GM21528 (cell line): Measurements from ENCODE around the gene ZBTB16.

Experiments used
- ATAC-seq: cut with Tn5 transposase; IDR thresholded peaks from one replicate; pipeline ENCODE4 v1.9.1; 2021; ENCODE audit warnings: mild to moderate bottlenecking, moderate library complexity; ENCODE audit not compliant: unreplicated experiment, low FRiP score

Gene ZBTB16

GRCh38 chr11:114059278-114059983 lies at the start of gene ZBTB16:
Gene ZBTB16, plus strand, starts transcription at chr11:114059711. Its CDS starts 3,590 bp downstream, at chr11:114063301.
- no peak for ATAC-seq

- no peak for ATAC-seq
These were observed 48.6 kb upstream of the ZBTB16 start for GRCh38 chr11:114010931-114011330.

- no peak for ATAC-seq
These were observed 48.1 kb upstream of the ZBTB16 start for GRCh38 chr11:114011443-114011842.

DNA sequence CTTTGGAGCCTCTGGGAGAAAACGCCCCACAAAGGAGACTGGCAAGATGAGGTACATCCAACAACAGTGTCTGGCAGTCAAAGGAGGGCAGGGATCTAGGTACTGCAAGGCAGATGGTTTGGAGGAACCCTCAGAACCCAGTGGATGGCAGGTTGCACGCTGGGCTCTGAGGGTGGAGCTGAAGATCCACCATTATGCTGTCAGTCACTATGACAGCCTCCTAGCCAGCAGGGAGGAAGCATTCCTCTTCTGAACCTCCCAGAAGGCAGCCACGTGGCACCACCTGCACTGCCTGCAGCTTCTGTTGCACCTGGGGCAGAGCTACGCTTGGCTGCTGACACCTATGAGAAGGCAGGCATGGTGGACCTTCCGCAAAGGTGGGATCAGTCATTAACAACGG lies 44.4 kb upstream of the ZBTB16 start:
- no peak for ATAC-seq

DNA sequence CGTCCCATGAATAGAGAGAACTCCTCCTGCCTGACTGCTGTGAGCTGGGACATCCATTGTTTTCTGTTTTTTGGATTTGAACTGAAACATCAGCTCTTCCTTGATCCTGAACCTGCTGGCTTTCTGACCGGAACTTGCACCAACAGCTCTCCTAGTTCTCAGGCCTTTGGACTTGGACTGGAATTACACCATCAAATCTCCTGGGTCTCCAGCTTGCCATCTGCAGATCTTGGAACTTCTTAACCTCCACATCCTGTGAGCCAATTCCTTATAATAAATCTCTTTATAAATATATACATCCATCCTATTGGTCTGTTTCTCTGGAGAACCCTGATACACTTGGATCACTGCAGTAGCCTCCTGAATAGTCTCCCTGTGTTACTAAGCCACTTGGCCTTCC lies 42.5 kb upstream of the ZBTB16 start:
- ATAC-seq, result no peak

- no peak for ATAC-seq
These were observed 41.8 kb upstream of the ZBTB16 start for GRCh38 chr11:114017723-114018122.

DNA sequence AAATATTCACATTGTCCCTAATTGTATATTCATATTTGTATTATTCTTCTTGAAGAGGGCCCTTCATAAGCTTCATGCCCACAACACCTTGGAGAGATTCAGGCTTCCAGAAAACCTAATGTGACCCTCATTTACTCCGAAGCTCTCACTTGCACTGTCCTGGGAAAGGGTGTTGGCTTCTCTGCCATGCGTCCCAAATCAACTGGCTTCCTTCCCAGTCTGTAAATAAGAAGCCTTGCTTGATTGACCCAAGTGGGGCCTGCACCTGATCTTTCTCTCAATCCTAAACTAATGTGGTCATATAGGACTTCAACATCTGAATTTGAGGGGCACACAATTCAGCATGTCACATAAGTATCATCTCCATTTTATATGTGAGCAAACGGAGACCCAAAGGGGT lies 40.5 kb upstream of the ZBTB16 start:
- no peak for ATAC-seq

DNA sequence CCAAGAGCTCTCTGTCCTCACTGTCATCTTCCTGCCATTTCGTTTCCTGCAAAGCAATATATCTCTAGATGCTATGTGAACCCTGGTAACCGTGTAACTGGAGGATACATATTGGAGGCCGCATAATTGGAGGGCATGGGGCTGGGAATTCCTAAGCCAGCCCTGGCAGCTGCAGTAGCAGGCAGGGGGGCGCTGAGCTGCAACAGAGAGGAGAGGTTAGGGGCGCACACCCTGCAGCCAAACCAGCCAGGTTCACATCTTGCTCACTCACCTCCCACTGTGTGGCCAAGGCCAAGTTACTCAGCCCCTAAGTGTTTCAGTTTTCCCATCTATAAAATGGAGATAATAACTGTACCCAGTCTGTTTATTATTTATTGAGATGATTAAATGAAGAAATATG lies 39.9 kb upstream of the ZBTB16 start:
- ATAC-seq, result no peak

GRCh38 chr11:114025329-114025907 lies 34.1 kb upstream of the ZBTB16 start:
- ATAC-seq, result no peak

DNA sequence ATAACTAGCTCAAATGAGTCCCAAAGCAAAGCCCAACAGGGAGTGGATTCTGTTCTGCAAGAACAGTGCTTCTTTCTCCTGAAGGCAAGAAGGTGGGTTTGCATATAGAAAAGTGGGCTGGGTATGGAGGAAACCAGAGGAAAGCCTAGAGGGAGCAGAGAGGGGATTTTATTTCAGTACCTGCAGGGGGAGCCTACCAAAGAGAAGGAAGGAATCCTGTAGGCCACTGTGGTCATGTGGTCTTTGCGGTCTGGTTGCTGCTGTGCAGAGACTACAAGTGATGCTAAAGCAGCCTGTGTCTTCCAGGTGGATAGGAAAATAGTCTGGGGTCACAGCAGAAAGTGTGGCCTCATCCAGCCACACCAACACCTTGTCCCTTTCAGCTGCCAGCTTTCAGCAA lies 33.2 kb upstream of the ZBTB16 start:
- no peak for ATAC-seq

DNA sequence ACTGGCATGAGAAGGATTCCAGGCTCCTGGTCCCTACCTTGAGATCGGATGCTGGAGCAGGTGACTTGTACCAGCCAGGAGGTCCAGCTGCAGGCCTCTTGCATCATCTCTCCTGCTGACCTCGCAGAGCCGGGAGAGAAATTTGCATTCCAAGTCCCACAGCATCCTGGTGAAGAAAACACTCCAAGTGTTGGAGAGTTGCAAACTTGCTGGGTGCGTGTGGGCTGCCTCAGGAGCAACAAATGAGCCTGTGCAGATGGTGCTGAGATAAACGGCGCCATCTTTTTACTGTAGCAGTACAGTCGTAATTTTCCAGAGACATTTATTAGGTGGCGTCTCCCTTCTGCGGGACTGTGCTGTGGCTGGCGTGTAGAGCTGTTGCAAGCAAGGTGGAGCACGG lies 32.1 kb upstream of the ZBTB16 start:
- no peak for ATAC-seq

DNA sequence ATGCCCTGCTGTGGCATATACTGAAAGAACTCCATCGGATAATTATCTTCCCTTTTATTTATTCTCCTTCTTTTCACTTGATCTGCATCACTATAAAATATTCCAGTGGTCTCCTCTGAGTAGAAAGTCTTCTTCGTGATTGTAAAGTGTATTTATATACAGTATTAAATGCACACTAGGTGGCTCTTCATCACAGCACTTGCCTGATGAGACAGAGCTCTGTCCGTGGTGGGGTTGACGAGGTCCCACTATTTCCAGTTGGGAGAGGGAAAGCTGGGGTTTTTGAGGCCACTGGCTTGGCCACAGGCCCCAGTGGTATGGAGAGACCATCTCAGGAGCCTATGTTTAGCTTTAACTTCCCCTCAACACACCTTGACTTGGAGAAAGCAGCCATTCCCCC lies 31.6 kb upstream of the ZBTB16 start:
- no peak for ATAC-seq

DNA sequence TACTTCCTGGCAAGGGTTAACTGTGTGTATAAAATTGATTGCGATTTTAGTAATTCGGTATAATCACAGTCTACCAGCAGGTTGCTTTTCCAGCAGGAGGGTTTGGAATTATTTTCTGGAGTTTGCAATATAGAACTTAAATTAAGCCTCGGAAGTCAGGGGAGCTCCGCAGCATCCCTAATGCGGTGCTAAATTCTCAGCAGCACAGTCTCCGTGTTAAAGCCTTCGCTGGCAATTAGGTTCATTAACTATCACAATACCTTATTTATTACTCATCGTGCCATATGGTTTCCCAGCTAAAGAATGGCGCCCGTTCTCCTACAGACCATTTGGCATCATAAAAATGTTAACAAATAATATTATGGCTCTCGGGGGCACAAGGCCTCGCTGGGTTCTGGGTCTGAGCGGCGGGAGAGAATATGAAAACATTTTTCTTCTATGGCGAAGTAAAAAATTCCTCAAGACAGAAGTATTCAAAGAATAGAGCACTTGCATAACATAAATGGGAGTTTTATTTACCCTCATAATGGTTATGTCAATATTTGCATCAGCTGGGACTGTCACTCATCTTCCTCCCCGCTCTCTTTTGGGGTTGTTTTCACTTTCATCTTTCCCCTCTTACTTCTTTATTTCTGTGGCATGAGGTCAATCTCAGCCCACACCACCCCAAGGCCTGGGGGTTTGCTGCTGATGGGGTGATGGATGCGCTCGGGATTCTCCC lies 28.1 kb upstream of the ZBTB16 start:
- no peak for ATAC-seq

DNA sequence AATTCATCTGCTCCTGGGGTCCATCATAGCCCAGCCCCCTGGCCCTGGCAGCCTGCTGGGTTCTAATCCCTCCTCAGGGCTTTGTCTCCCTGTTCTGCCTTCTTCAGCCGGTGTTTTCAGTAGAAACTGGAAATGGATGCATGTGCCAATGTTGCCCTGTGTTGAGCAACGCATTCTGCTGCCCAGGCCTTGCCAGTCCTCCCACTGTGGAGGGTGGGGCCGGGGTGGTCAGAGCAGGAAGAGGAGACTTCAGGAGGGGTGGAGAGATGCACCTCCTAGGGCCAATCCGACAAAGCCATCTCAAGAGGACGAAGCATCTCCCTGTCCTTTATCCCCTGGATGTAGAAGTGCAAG lies 27.6 kb upstream of the ZBTB16 start:
- ATAC-seq, result no peak

GRCh38 chr11:114033066-114033465 lies 26.4 kb upstream of the ZBTB16 start:
- no peak for ATAC-seq

GRCh38 chr11:114033572-114033971 lies 25.9 kb upstream of the ZBTB16 start:
- ATAC-seq, result no peak

- no peak for ATAC-seq
These were observed 24.6 kb upstream of the ZBTB16 start for GRCh38 chr11:114034956-114035355.

DNA sequence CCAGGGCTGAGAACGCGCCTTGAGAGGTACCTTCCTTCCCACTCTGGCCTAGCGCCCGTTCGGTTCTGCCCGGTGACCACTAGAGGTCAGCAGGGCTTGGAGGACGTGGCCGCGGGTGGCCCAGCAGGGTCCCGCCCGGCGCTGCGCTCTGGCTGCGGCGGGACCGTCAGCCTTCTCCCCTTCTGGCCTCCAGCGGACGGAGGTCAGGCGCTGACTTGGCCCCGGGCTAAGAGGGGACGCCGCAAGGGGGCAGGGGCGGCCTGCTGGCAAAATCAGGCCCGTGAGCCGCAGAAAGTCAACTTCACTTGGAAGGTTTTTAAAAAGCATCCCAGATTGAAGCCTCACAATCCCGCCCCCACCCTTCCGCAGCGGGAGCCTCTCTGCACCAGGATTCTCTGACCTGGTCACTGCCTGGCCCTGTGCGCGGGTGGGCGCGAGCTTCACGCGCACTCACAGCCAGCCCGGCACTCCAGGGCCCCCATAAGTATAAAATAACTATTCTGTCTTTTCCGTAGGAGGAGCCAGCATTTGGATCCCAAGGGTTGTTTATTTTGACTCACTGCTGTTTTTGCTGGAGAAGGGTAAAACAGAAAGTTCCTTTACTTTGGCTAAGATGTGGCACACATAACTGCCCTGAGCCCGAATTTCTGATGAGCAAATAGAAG lies 23.2 kb upstream of the ZBTB16 start:
- ATAC-seq, result no peak

GRCh38 chr11:114036958-114037357 lies 22.6 kb upstream of the ZBTB16 start:
- ATAC-seq, result no peak

- no peak for ATAC-seq
These were observed 20.0 kb upstream of the ZBTB16 start for GRCh38 chr11:114039551-114039950.

DNA sequence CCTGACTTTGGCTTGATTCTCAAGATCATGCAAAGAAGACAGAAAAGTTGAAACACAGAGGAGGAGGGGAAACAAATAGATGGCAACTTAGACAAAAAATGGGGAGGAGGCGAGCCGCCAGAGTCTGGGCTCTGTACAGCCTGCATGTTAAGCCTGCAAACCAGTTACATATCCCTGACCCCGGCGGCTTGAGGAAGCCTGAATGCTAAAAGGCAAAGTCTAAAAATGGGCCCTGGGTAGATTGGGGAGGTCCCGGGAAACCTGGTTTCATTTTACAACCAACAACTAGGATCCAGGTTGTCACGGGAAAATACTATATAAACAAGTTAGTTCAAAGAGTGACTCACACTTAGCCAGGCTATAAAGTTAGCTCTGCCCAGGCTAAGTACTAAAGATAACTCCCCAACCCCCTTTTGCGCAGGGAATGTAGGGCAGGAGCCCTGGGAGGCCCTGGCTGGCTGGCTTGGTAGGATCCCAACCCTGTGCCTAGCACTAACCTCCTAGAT lies 18.8 kb upstream of the ZBTB16 start:
- ATAC-seq, result no peak
